HL-60 (cell line): Measurements from ENCODE around the gene LIMK2.

Experiments
- DNase-seq, 2 experiments: peaks; one replicate each; pipeline ENCODE4 v3.0.0-alpha.2; 2010 to 2020; ENCODE audit warnings: low read depth in 1 of 2, low spot score in 1 of 2
- H3K27ac ChIP-seq: fragments of 250-450 bp; sonication (Bioruptor Pico); replicated peaks from 2 replicates; pipeline ENCODE4 v1.5.1; 2020; ENCODE audit warnings: mild to moderate bottlenecking, moderate library complexity
- H3K27me3 ChIP-seq: fragments of 250-450 bp; sonication (Bioruptor Pico); 2 replicates; pipeline ENCODE4 v1.5.1; 2021; ENCODE audit warnings: mild to moderate bottlenecking, moderate library complexity; ENCODE audit not compliant: insufficient read depth, poor library complexity, severe bottlenecking
- H3K4me3 ChIP-seq: replicated peaks from 2 replicates; pipeline ENCODE4 v1.5.1; 2011; ENCODE audit warnings: mild to moderate bottlenecking, control low read depth, low read length; ENCODE audit not compliant: insufficient read depth
- GABPA ChIP-seq: IDR thresholded peaks from 2 replicates; pipeline ENCODE4 v1.6.1; 2012; ENCODE audit warnings: low read depth
- POLR2AphosphoS5 ChIP-seq: IDR thresholded peaks from 2 replicates; pipeline ENCODE4 v1.6.1; 2012; ENCODE audit warnings: low read depth
- SPI1 ChIP-seq: IDR thresholded peaks from 2 replicates; pipeline ENCODE4 v1.6.1; 2012; ENCODE audit warnings: low read depth, mild to moderate bottlenecking, borderline replicate concordance
- TF ChIP-seq, protein P1 (sequence below): IDR thresholded peaks from 2 replicates; pipeline ENCODE4 v1.6.1; 2012; ENCODE audit warnings: low read depth; ENCODE audit not compliant: insufficient replicate concordance
- TF ChIP-seq, protein P2 (sequence below): IDR thresholded peaks from one replicate; pipeline ENCODE4 v1.5.1; 2011; ENCODE audit warnings: low read length, control low read depth, inconsistent platforms; ENCODE audit not compliant: insufficient read depth

Gene LIMK2

DNA sequence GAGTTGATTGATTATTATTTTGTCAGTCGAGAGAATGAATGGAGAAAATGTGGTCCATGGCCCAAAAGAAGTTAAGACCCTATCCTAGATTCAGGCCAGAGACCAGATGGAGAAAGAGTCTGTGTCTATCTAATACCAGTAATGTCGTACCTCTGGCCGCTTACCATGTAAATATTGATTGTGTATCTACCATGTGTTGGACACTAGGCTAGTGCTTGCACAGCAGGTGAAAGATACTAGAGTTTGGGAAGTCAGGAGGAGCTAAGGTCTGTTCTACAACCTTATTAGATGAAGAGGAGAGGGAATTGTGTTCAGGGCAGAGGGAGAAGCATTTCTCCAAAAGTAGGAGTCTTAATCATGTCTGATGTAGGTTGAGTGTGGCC, 48.4 kb downstream of the LIMK2 start:
- Histone ChIP-seq H3K4me3 (no peak overlapping the region), H3K27me3 (no peaks in the 10 kb centered on the region)
- TF ChIP-seq, protein P1, sequence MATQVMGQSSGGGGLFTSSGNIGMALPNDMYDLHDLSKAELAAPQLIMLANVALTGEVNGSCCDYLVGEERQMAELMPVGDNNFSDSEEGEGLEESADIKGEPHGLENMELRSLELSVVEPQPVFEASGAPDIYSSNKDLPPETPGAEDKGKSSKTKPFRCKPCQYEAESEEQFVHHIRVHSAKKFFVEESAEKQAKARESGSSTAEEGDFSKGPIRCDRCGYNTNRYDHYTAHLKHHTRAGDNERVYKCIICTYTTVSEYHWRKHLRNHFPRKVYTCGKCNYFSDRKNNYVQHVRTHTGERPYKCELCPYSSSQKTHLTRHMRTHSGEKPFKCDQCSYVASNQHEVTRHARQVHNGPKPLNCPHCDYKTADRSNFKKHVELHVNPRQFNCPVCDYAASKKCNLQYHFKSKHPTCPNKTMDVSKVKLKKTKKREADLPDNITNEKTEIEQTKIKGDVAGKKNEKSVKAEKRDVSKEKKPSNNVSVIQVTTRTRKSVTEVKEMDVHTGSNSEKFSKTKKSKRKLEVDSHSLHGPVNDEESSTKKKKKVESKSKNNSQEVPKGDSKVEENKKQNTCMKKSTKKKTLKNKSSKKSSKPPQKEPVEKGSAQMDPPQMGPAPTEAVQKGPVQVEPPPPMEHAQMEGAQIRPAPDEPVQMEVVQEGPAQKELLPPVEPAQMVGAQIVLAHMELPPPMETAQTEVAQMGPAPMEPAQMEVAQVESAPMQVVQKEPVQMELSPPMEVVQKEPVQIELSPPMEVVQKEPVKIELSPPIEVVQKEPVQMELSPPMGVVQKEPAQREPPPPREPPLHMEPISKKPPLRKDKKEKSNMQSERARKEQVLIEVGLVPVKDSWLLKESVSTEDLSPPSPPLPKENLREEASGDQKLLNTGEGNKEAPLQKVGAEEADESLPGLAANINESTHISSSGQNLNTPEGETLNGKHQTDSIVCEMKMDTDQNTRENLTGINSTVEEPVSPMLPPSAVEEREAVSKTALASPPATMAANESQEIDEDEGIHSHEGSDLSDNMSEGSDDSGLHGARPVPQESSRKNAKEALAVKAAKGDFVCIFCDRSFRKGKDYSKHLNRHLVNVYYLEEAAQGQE: no peak
- no peak for TF ChIP-seq GABPA
- TF ChIP-seq SPI1: no peak
- TF ChIP-seq POLR2AphosphoS5: no peak
- TF ChIP-seq, protein P2, sequence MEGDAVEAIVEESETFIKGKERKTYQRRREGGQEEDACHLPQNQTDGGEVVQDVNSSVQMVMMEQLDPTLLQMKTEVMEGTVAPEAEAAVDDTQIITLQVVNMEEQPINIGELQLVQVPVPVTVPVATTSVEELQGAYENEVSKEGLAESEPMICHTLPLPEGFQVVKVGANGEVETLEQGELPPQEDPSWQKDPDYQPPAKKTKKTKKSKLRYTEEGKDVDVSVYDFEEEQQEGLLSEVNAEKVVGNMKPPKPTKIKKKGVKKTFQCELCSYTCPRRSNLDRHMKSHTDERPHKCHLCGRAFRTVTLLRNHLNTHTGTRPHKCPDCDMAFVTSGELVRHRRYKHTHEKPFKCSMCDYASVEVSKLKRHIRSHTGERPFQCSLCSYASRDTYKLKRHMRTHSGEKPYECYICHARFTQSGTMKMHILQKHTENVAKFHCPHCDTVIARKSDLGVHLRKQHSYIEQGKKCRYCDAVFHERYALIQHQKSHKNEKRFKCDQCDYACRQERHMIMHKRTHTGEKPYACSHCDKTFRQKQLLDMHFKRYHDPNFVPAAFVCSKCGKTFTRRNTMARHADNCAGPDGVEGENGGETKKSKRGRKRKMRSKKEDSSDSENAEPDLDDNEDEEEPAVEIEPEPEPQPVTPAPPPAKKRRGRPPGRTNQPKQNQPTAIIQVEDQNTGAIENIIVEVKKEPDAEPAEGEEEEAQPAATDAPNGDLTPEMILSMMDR: no peak

DNA sequence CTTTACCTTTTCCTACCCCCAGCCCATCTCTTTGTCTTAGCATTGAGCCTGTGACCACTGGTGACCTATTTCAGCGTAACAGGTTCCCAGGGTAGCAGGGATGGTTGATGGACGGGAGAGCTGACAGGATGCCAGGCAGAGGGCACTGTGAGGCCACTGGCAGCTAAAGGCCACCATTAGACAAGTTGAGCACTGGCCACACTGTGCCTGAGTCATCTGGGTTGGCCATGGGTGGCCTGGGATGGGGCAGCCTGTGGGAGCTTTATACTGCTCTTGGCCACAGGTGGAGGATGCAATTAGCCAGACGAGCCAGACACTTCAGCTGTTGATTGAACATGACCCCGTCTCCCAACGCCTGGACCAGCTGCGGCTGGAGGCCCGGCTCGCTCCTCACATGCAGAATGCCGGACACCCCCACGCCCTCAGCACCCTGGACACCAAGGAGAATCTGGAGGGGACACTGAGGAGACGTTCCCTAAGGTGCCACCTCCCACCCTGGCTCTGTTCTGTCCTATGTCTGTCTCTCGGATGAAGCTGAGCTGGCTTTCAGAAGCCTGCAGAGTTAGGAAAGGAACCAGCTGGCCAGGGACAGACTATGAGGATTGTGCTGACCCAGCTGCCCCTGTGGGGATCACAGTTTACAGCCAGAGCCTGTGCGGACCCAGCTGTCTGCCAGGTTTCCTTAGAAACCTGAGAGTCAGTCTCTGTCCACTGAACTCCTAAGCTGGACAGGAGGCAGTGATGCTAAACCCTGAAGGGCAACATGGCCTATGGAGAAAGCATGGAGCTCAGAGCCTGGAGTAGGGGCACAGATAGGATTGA, 50.4 kb downstream of the LIMK2 start:
- Histone ChIP-seq H3K4me3 (no peak overlapping the region), H3K27ac (no peak overlapping the region), H3K27me3 (no peaks in the 10 kb centered on the region)
- TF ChIP-seq GABPA: no peak
- TF ChIP-seq, protein P2: no peak
- TF ChIP-seq, protein P1: no peak
- TF ChIP-seq SPI1: no peak
- TF ChIP-seq POLR2AphosphoS5: no peak
- DNase-seq: no peak

More for the DNA sequence above, 48.4 kb downstream of the LIMK2 start:
- no peak overlapping the region for H3K27ac ChIP-seq
- DNase-seq: no peak

DNA sequence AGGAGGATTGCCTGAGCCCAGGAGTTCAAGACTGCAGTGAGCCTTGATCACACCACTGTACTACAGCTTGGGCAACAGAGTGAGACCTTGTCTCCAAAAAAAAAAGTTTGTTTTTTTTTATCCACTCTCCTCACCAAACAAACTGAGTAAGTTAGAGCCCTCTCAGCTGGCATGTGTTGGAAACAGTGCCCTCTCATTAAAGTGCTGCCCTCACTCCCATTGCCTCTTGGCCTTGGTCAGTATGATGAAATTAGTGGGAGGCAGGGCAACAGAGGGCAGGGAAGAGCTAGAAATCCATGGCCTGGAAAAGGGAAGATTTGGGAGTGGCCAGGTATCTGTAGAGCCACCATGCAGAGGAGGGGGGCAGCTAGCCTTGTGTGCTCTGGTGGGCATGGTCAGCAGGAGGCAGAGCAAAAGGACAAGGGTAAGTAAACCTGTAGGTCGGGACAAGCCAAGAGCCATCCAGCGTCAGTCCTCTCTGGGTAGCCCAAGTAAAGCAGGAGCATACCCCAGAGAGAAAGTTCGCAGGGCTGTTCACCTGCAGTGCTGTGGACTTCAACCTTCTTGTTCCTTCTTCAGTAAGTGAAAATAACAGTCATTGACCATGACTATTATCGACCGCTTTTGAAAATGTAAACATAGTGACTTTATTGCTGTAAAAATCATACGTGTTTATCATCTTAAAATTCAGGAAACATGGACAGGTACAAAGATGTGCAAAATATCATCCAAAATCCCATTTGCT, 52.0 kb downstream of the LIMK2 start:
- DNase-seq: no peak
- Histone ChIP-seq H3K27ac (no peak overlapping the region), H3K27me3 (no peaks in the 10 kb centered on the region), H3K4me3 (no peak overlapping the region)
- TF ChIP-seq POLR2AphosphoS5 (no peak), SPI1 (no peak), GABPA (no peak)
- TF ChIP-seq, protein P2: no peak
- TF ChIP-seq, protein P1: no peak
